ENCODE data around the gene PDE7B.
A peak's percentile ranks its signal among the peaks of the same experiment; 100 is the strongest.
"Not testable (repeated sequence)": the region's sequence is repeated elsewhere in the genome, so short reads cannot be mapped to it uniquely, and the experiment has no call there.

Gene PDE7B

GRCh38 chr6:136079701-136080565 is 228.4 kb downstream of the PDE7B start:
- DNase-seq, result no peak

DNA sequence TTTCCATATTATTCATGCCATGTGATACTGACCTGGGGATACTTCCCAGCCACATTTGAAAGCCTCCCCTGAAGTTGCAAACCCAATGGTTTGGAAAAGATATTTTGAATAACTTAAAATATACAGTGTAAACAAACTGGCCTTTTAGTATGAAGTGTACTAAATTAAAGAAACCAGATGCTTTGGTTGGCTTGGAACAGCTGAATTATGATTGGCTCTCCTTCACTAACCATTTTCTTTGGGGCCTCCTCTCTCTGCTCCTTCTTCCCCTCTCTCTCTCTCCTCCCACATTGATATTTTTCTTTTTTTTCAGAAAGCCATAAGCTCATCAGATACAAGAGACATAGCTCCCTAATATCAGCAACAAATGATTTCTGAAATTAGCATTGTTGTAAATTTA is 232.0 kb downstream of the PDE7B start:
- DNase-seq, result no peak

DNA sequence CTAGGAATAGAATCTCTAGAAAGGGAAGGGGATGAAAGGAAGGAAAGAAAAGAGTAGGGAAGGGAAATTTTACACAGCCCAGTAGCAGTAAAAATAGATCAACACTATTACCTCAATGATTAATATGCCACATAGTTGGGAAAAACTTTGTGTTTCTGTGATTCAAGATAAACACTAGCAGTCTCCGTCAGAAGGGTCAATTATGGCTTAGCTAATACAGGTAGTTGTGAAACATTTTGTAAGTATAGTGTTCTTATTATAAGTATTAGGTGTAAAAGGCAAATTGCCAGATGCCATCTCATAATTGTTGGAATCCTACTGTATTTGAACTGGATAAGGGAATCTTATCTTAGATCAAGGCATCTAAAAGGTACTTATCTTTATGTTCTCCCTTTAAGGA is 232.9 kb downstream of the PDE7B start:
- no peak for DNase-seq

DNA sequence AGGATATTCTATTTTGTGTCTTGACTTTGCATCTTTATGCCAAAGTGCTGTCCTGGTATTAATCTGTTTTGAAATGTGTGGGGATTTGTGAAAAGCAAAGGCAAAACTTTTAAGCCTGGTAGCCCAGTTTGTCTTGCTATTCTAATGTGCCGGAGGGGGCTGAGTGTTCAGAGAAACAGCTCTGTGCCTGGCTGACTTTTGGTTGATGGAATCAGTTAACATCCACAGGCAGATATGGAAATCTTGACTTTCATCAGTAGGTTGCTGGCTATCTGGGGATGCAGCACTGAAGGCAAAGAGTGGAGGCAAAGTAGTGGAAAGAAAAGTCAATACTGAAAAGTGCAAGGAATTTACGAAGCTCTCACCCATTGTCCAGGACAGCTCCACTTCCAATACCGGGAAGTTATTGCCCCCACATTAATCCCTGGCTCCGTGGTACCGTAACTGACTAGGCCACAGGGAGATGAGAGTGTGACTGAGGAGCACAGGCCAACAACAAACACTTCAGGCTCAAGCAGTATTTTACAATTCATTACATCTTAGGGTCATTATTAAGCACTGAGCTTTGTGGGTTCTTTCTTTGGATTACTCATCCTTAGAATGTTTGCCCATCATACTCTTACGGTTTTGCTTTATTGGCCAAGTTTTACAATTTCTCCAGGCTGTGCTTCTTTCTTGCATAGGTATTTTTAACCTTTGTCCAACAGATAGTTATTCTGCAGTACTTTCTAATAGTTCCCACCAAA is 234.0 kb downstream of the PDE7B start:
- no peak for DNase-seq

GRCh38 chr6:136086686-136087085 is 235.2 kb downstream of the PDE7B start:
- DNase-seq, result no peak

DNA sequence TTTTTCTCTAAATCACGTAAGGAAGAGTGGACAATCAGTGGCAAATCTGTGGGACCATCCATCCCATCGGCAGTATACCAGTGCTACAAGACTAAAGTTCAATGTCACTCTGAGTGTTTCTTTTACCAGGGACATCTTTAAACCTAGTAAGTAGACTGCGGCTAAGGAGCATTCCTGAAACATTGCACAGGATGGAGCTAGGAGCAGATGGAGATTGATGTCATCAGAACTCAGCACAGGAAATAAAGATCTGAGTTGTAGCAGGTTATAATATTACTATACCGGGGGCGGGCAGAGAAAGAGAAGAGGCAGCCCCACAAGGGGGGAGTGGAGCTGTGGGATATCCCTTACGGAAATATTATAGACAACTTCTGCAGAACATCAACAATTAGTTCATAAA is 236.5 kb downstream of the PDE7B start:
- no peak for DNase-seq

DNA sequence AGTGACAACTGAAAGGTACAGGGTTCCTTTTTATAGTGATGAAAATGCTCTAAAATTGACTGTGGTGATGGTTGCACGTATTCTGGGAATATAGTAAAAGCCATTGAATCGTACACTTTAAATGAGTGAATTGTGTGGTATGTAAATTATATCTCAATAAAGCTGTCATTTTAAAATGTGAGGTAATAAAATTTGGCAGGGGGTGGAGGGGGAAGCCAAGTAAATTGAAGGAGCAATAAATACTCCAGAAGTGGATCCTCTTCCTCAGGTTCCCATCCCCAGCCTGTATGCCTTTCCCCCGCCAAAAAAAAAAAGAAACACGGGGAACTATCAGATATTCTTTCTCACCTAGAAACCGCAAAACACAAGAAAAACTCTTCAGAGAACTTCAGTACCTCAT is 237.2 kb downstream of the PDE7B start:
- no peak for DNase-seq

DNA sequence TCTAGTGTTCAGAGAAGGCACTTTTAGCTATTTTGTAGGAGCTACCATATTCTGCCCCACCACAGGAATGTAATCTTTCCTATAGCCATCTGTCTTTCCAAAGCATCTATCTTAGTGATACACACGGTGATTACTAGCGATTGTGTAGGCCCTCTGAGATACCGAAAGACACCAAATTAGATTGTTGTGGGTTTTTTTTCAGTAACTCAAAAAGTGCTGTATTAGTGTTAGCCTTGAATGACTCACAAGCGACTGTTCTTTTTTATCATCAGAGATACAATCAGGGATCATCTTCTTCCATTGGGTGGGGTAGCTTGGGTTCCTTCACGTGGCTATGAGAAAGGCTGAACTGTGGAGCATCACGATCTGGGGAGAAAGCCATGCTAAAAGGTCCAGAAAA is 238.4 kb downstream of the PDE7B start:
- no peak for DNase-seq

- DNase-seq, result no peak
These were observed 239.4 kb downstream of the PDE7B start for GRCh38 chr6:136090929-136091328.

GRCh38 chr6:136092897-136093296 is 241.4 kb downstream of the PDE7B start:
- DNase-seq, result no peak

GRCh38 chr6:136093835-136094234 is 242.3 kb downstream of the PDE7B start:
- DNase-seq, result no peak

- no peak for DNase-seq
These were observed 243.3 kb downstream of the PDE7B start for GRCh38 chr6:136094812-136095211.

- no peak for DNase-seq
These were observed 244.5 kb downstream of the PDE7B start for GRCh38 chr6:136095986-136096385.

DNA sequence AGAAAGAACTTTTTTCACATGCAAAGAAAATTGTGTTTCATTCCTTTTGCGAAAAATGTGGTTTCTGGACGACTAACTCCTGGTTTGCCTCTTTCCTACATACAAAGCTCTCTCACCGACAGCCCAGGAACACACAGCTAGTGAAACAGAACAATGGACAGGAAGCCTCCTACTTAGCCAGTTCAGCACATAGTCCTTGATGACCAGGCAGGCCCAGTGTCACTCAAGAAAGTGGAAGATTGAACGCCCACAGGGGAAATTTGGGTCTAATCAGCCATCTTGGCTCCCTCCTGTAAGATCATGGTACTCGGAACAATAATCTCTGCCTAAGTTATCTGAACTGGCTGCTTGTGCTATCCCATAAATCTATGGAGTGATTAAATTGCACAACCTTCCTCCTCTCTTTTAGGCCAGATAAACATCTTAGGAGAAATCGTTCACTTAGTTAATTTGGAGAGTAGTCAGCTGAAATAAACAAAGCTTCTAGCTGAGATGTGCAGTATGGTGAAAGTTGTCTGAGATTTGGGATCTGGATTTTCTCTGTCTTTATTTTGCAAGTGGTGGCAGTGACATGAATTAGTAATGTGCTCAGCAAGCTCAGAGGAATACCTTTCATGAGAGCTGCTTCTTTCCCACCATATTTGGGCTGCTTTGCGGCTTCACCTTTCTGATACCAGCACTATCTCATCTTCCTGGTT is 251.6 kb downstream of the PDE7B start:
- DNase-seq, result no peak

DNA sequence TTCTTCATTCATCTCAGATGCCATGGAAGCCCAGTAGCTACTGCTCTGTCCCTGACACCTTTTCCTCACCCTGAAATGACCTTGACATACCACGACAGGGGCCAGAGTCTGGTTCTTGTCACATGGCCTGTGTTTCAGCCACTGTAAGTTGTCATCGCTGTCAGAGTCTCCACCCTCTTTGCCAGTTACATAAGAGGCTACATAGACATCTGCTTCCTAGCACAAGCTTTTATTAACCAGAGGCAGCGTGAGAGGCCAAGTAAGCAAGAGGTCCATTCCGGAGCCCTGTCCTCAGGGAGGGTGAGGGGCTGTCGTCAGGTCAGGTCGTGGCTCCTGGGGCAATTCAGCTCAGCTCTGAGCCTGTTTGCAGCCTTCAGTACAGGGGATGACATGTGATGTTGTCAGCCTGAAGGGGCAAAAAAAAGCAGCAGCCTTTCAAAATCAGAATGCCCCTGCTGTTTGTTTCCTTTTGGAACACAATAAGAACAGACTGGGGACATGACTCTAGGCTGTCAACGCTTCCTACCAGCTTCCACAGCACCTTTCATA is 252.3 kb downstream of the PDE7B start:
- no peak for DNase-seq

DNA sequence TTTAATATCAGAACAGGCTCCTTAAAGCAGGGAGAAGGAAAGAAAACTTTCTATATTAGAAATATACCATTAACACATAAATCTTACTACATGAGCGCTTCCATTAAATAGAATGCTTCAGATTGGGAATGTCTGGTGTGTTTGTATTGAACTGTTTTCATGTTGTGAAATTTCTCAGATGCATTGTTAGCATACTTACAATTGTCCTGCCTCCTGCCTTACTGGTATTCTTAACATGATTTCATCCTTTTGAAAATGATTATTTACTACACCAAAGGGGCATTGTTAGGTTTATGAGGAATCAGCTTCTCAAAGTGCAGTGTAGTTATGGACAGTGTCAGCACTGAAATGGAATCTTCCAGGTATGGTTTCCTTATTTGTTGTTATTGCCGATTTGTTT is 253.1 kb downstream of the PDE7B start:
- no peak for DNase-seq

GRCh38 chr6:136105797-136106196 is 254.3 kb downstream of the PDE7B start:
- not testable (repeated sequence) for DNase-seq

DNA sequence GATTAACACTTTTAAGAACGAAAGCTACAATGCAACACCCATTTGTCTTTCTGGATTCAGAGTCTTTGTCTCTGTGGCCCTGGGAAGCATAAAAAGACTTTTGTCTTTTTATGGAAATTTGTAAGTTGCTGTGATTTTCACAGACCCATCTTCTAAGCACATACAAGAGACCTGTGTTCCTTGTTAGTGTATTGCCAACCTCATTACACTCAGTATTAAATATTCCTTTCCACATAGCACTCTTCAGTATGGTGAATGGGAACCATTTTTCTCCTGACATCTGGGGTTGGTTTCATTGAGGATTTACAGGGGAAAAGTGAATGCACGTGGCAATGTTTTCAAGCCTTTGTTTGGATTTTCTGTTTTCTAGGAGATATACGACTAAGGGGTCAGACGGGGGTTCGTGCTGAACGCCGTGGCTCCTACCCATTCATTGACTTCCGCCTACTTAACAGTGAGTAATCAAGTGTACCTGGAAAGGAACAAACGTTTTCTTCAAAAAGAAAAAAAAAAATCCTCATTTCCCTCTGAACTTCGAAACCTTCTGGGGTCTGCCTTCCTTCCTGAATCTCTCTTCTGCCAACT is 257.0 kb downstream of the PDE7B start:
- no peak for DNase-seq

GRCh38 chr6:136111831-136112230 is 260.3 kb downstream of the PDE7B start:
- DNase-seq, result no peak

GRCh38 chr6:136112262-136112661 is 260.8 kb downstream of the PDE7B start:
- no peak for DNase-seq

DNA sequence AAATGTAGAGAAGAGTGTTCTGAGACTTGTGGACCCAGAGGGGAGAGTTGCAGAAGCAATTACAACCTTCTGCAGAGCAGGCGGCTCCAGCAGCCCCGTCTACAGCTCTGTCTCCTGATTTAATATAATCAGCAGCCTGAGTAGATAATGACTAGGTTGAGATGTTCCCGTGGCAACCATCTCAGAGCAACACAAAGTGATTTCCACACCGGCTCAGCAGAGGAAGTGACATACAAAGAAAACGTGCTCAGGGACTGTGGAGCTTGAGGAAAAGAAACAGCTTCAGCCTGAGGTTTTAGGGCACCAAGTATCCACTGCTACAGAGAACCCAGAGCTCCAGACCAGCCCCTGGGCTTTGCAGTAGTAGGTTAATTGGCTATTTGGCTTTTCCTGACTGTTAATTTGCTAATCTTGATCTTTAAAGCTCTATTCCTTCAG is 262.3 kb downstream of the PDE7B start:
- peak; percentile 4 to 18 for DNase-seq

DNA sequence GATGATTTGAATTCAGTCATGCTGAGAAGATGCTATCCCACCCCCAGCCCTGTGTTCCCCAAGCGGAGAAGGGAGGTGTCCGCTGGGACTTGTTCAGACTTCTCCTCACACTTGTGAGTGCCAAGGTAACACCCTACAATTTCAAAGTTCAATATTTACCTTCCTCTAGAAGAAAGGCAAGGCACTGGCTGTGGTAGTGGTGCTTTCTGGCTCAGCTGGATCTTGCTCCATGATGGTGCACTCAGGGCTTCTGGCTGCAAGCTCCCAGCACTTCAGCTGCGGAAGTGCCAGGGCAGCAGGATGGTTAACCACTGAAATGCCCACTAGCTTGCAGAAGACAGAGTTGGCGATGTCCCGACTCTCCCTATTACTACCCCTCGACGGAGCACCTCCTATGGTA is 263.2 kb downstream of the PDE7B start:
- no peak for DNase-seq

GRCh38 chr6:136115941-136116340 is 264.4 kb downstream of the PDE7B start:
- DNase-seq, result no peak
